ENCODE measurements around the gene MAPKAPK3.
"Not testable (repeated sequence)": the region's sequence is repeated elsewhere in the genome, so short reads cannot be mapped to it uniquely, and the experiment has no call there.

Gene MAPKAPK3

DNA sequence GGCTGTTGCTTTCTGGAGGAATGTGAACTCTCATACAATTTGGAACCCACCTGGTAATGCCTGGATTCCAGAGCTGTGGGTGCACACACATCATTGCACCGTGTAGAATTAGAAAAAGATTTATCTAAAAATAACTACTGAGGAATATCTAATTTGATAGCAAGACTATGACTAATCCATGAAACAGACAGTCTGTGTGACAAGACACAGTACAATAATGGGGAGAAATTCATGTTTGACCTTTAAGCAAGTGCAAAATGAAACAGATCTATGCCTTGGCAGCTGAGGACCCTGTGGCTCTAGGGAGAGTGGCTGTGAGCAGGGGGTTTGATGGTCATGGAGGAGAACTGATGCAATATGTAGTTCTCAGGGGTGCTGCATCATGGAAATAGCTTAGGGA, 49.9 kb downstream of the MAPKAPK3 start:
- H3K4me3 ChIP-seq (ENCODE audit: low read length): no peak overlapping the region
- DNase-seq (ENCODE audit: low read depth, low spot score): no peak
- H3K9me3 ChIP-seq (ENCODE audit: control insufficient read depth, insufficient read depth, low read length): no peaks in the 10 kb centered on the region
- no peaks in the 10 kb centered on the region for H3K4me1 ChIP-seq (ENCODE audit: control insufficient read depth, insufficient read depth, low read length)
- WGBS (ENCODE audit: insufficient coverage, insufficient read length): no CpG with 5 or more reads among the region's 1 CpG
- H3K36me3 ChIP-seq (ENCODE audit: control insufficient read depth, insufficient read depth, low read length): no peaks in the 10 kb centered on the region
- no peak overlapping the region for H3K27ac ChIP-seq (ENCODE audit: low read length)
- H3K27me3 ChIP-seq (ENCODE audit: control insufficient read depth, insufficient read depth, low read length): no peaks in the 10 kb centered on the region

DNA sequence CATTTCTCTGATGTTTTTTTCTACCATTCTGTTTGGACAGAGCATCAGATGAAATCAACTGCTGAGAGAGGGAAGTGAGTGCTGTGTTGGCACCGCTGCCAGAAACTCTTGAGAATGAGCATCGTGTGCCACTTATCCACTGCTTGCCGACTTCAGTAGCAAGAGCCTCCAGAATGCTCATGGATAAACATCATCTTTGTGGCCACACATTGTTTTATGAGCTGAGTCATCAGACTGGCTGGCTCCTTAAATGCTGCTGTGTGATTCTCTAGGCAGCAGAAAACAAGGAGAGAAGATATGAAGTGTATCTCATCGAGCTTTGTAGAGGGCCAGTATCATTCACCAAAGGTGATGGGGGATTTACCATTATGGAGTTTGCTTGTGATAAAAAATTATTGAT, 54.4 kb downstream of the MAPKAPK3 start:
- no peaks in the 10 kb centered on the region for H3K36me3 ChIP-seq (ENCODE audit: control insufficient read depth, insufficient read depth, low read length)
- no peaks in the 10 kb centered on the region for H3K4me1 ChIP-seq (ENCODE audit: control insufficient read depth, insufficient read depth, low read length)
- no peaks in the 10 kb centered on the region for H3K27me3 ChIP-seq (ENCODE audit: control insufficient read depth, insufficient read depth, low read length)
- DNase-seq (ENCODE audit: low read depth, low spot score): no peak
- no peak overlapping the region for H3K27ac ChIP-seq (ENCODE audit: low read length)
- no peaks in the 10 kb centered on the region for H3K9me3 ChIP-seq (ENCODE audit: control insufficient read depth, insufficient read depth, low read length)
- no CpG with 5 or more reads among the region's 4 CpGs for WGBS (ENCODE audit: insufficient coverage, insufficient read length)
- H3K4me3 ChIP-seq (ENCODE audit: low read length): no peak overlapping the region

DNA sequence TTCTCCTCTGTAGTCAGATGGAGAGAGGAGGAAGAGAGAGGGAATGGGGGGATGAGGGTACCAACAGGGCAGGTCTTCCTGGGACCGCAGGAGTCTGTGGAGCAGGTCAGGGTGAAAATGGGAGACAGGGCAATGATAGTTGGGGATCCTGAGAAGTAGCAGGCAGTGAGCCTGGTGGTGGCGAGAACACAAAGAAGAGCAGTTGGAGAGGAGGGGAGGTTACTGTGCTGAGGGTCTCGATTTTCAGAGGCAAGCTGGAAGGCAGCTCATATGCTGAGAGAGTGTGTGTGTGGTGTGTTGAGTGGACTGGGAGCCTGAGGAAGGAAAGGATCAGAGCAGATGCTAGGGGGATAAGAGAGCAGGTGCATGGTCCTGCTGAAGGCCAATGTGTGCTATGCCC, 55.7 kb downstream of the MAPKAPK3 start:
- H3K27ac ChIP-seq (ENCODE audit: low read length): no peak overlapping the region
- no peak for DNase-seq (ENCODE audit: low read depth, low spot score)
- no peak overlapping the region for H3K4me3 ChIP-seq (ENCODE audit: low read length)
- WGBS (ENCODE audit: insufficient coverage, insufficient read length): no CpG with 5 or more reads among the region's 3 CpGs
- no peaks in the 10 kb centered on the region for H3K27me3 ChIP-seq (ENCODE audit: control insufficient read depth, insufficient read depth, low read length)
- H3K9me3 ChIP-seq (ENCODE audit: control insufficient read depth, insufficient read depth, low read length): no peaks in the 10 kb centered on the region
- H3K4me1 ChIP-seq (ENCODE audit: control insufficient read depth, insufficient read depth, low read length): no peaks in the 10 kb centered on the region
- H3K36me3 ChIP-seq (ENCODE audit: control insufficient read depth, insufficient read depth, low read length): no peaks in the 10 kb centered on the region

DNA sequence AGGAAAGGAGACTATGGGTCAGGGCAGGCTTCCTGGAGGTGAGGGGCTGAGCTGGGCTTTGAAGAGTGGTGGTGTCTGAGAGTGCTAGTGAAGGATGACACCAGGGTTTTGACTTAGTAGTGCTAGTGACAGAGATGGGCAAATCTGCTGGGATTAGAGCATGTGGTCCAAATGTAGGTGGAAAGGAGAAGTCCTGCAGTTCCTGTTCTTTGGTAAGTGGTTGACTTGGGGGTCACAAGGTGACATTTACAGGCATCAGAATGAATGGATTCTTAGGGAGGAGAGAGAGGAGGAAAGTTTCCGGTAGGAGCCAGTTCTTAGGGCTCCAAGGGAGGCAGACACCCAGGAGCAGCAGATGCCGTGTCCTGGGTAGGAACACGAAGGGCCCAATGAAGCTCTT, 57.0 kb downstream of the MAPKAPK3 start:
- Histone ChIP-seq H3K9me3 (ENCODE audit: control insufficient read depth, insufficient read depth, low read length) (no peaks in the 10 kb centered on the region), H3K4me1 (ENCODE audit: control insufficient read depth, insufficient read depth, low read length) (no peaks in the 10 kb centered on the region), H3K4me3 (ENCODE audit: low read length) (no peak overlapping the region; the same call in 1 of the 2 replicates), H3K27ac (ENCODE audit: low read length) (no peak overlapping the region), H3K36me3 (ENCODE audit: control insufficient read depth, insufficient read depth, low read length) (no peaks in the 10 kb centered on the region), H3K27me3 (ENCODE audit: control insufficient read depth, insufficient read depth, low read length) (no peaks in the 10 kb centered on the region)
- no CpG with 5 or more reads among the region's 3 CpGs for WGBS (ENCODE audit: insufficient coverage, insufficient read length)
- no peak for DNase-seq (ENCODE audit: low read depth, low spot score)

DNA sequence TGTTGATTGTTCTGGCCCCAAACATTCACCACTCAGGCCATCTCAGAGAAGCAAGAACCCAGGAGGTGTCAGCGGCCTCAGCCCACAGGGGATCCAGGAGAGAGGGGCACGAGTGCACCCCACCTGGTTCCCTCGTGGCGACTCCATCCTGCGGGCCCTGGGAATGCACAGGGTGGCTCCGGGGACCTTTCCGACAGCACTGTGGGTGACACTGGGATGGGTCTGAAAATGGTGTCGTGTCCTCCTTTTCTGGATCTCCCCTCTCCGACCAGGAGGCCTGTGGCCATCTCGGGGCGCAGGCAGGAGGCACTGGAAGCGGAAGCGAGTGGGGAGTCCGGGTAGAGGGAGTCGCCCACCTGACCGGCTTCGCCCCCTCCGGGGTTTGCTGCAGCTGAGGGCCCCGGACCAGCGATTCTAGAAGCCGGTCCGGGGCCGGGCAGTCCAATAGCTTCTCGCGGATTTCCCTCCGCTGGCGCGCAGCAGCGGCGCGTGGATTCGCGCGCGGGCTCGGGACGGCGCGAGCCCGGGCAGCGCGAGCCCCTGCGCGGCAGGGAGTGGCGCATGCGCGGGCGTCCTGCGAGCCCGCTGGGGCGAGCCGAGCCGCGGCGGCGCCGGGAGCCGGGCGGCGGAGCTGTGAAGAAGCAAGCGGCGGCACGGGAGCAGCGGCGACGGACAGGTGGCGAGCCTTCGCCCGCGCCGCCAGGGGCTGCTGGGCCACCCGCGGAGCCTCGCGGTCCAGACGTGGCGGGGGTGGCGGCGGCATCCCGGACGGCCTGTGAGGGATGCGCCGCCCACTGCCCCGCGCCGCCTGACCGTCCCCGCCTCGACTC, 57.6 kb downstream of the MAPKAPK3 start, which contains the start of gene DOCK3:
Gene DOCK3 (plus strand): TSS at position 579 of the 830 bp plus-strand sequence. CDS start 337 bp downstream, outside the sequence.
- Histone ChIP-seq H3K27me3 (ENCODE audit: control insufficient read depth, insufficient read depth, low read length) (no peaks in the 10 kb centered on the region), H3K27ac (ENCODE audit: low read length) (no peak within 1 kb of the TSS), H3K4me3 (ENCODE audit: low read length) (peak within 1 kb of the TSS; percentile 90), H3K36me3 (ENCODE audit: control insufficient read depth, insufficient read depth, low read length) (no peaks in the 10 kb centered on the region), H3K4me1 (ENCODE audit: control insufficient read depth, insufficient read depth, low read length) (no peaks in the 10 kb centered on the region), H3K9me3 (ENCODE audit: control insufficient read depth, insufficient read depth, low read length) (no peaks in the 10 kb centered on the region)
- no CpG with 5 or more reads among the region's 89 CpGs for WGBS (ENCODE audit: insufficient coverage, insufficient read length)
- DNase-seq (ENCODE audit: low read depth, low spot score): no peak

DNA sequence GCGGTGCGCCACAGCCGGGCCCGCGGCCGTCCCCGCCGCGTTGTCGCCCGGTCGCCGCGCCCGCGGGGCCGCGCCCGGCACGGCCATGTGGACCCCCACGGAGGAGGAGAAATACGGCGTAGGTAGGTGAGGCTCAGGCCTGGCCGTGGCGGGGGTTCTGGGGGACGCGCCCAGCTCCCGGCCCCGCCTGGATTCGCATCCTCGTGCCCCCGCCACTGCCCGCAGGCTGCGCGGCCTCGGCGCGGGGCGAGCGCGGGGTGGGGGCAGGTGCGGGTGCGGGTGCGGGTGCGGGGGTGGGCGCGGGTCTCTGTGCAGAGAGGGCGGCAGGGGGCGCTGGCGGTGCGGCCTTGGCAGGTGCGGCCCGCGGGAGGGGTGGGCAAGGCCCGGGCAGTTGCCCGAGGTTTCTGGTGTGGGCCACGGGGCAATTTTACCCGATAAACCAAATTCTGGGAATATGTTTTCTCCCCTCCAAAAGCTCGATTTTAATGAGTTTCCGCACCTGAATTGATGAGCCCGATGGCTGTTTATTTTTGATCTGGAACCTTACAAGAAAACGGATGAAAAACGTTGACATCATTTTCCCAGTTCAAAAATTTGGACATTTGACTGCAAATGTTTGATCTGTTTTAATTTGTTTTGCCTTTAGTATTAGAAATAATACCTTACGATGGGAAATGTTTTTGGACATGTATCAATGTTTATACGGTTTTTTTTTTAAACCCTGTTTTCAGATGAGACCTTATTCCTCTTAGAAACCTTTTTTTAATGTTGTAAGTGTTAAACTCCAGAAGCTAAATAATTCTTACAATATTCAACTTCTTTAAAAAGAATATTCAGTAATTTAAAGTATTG, 58.5 kb downstream of the MAPKAPK3 start:
- no peak for DNase-seq (ENCODE audit: low read depth, low spot score)
- H3K27me3 ChIP-seq (ENCODE audit: control insufficient read depth, insufficient read depth, low read length): no peaks in the 10 kb centered on the region
- no peaks in the 10 kb centered on the region for H3K4me1 ChIP-seq (ENCODE audit: control insufficient read depth, insufficient read depth, low read length)
- no peaks in the 10 kb centered on the region for H3K36me3 ChIP-seq (ENCODE audit: control insufficient read depth, insufficient read depth, low read length)
- H3K27ac ChIP-seq (ENCODE audit: low read length): no peak overlapping the region
- no CpG with 5 or more reads among the region's 65 CpGs for WGBS (ENCODE audit: insufficient coverage, insufficient read length)
- peak overlapping the region; percentile 90 for H3K4me3 ChIP-seq (ENCODE audit: low read length)
- H3K9me3 ChIP-seq (ENCODE audit: control insufficient read depth, insufficient read depth, low read length): no peaks in the 10 kb centered on the region

DNA sequence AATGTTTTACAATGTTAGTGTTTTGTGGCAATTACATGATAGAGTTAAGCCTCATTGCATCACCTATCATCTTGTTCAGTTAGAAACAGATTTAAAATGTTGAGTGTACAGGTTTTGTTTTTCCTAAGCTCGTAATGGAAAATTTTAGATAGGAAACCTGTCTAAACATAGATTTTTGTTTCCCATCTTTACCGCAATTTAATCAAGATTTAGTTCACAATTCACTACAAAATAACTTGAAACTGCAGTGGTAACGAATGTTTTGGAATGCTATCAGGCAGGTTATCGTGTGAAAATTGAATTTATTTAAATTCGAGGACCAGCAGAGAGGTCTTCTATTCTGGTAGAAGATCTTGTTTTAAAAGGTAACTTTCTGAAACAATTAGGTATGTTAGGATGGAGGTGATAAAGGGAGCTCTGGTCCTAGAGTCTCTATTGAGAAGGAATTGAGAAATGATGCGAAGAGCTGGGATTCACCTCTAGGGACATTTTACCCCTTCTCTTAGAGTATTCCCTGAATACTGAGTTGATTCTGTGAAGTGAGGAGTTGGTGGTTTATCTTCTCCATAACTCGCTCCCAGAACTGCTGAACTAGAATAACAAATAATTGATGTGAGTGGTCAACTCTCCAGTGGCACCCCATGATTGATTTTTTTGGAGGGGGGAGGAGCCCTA, 59.2 kb downstream of the MAPKAPK3 start:
- H3K4me3 ChIP-seq (ENCODE audit: low read length): no peak overlapping the region
- H3K27ac ChIP-seq (ENCODE audit: low read length): no peak overlapping the region
- no peaks in the 10 kb centered on the region for H3K27me3 ChIP-seq (ENCODE audit: control insufficient read depth, insufficient read depth, low read length)
- no CpG with 5 or more reads among the region's 7 CpGs for WGBS (ENCODE audit: insufficient coverage, insufficient read length)
- no peaks in the 10 kb centered on the region for H3K9me3 ChIP-seq (ENCODE audit: control insufficient read depth, insufficient read depth, low read length)
- no peak for DNase-seq (ENCODE audit: low read depth, low spot score)
- H3K36me3 ChIP-seq (ENCODE audit: control insufficient read depth, insufficient read depth, low read length): no peaks in the 10 kb centered on the region
- no peaks in the 10 kb centered on the region for H3K4me1 ChIP-seq (ENCODE audit: control insufficient read depth, insufficient read depth, low read length)

DNA sequence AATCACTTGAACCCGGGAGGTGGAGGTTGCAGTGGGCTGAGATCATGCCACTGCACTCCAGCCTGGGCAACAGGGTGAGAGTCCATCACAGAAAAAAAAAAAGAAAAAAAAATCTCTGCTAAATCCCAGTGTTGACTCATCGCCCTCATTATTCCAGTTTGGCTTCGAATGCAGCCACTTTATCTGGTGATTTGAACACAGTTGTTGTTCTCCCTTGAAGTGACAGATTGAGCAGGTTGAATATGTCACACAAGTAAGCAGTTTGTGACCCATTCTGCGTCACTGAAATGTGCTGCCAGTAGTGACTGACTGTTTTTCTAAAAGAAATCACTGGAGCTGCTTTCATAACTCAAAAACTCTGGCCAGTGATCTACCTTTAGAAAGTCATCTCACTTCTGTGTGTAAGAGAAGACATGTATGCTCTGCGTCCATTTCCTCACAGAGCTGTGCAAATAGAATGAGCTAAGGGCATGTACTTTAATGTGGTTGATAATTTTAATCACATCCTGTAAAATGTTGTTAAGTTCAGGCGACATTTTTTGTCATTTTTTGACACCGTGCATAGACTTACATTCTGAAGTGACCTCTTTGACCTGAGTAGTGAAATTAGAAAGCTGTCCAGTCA, 70.3 kb downstream of the MAPKAPK3 start:
- no CpG with 5 or more reads among the region's 7 CpGs for WGBS (ENCODE audit: insufficient coverage, insufficient read length)
- Histone ChIP-seq H3K36me3 (ENCODE audit: control insufficient read depth, insufficient read depth, low read length) (no peaks in the 10 kb centered on the region), H3K9me3 (ENCODE audit: control insufficient read depth, insufficient read depth, low read length) (no peaks in the 10 kb centered on the region), H3K4me1 (ENCODE audit: control insufficient read depth, insufficient read depth, low read length) (peaks cover 6% of the 10 kb centered on the region; the same call in 1 of the 2 replicates), H3K4me3 (ENCODE audit: low read length) (no peak overlapping the region), H3K27me3 (ENCODE audit: control insufficient read depth, insufficient read depth, low read length) (no peaks in the 10 kb centered on the region), H3K27ac (ENCODE audit: low read length) (no peak overlapping the region)
- DNase-seq (ENCODE audit: low read depth, low spot score): no peak

DNA sequence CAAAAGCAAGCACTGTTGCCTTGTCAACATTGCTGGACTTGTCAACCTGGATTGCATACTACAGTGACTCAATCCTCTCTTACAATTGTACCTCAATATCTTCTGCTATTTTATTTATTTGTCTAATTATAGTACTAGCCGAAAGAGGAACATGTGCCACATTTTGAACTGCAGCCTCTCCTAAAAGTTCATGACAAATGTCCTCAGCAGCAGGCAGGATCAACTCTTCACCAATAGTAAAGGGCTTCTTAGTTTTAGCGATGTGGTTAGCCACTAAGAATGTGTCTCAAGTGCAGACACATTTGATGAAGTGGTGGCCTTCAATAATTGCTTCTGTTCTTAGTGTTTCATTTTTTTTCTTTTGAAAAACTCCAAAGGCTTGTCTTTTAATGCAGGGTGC, 71.0 kb downstream of the MAPKAPK3 start:
- H3K27me3 ChIP-seq (ENCODE audit: control insufficient read depth, insufficient read depth, low read length): no peaks in the 10 kb centered on the region
- DNase-seq (ENCODE audit: low read depth, low spot score): no peak
- no peaks in the 10 kb centered on the region for H3K36me3 ChIP-seq (ENCODE audit: control insufficient read depth, insufficient read depth, low read length)
- no peak overlapping the region for H3K4me3 ChIP-seq (ENCODE audit: low read length)
- peaks cover 6% of the 10 kb centered on the region; the same call in 1 of the 2 replicates for H3K4me1 ChIP-seq (ENCODE audit: control insufficient read depth, insufficient read depth, low read length)
- no peaks in the 10 kb centered on the region for H3K9me3 ChIP-seq (ENCODE audit: control insufficient read depth, insufficient read depth, low read length)
- no peak overlapping the region for H3K27ac ChIP-seq (ENCODE audit: low read length)
- WGBS (ENCODE audit: insufficient coverage, insufficient read length): no CpG with 5 or more reads among the region's 2 CpGs

DNA sequence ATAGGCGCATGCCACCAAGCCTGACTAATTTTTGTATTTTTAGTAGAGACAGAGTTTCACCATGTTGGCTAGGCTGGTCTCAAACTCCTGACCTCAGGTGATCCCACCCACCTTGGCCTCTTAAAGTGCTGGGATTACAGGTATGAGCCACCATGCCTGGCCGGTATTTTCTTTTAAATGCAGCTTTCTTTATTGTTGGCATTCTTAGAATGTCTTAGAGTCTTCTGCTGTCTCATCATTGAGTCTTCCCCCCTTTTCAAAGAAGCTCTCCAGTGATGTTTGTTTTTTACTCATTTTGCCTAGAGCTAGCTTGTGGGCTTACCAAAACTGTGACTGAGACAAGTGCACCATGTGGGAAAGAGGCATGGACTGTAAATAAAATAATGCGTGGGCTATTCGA, 71.7 kb downstream of the MAPKAPK3 start:
- WGBS (ENCODE audit: insufficient coverage, insufficient read length): no CpG with 5 or more reads among the region's 4 CpGs

More for the DNA sequence above, 71.7 kb downstream of the MAPKAPK3 start:
- not testable (repeated sequence) for H3K27ac ChIP-seq (ENCODE audit: low read length); H3K9me3 ChIP-seq (ENCODE audit: control insufficient read depth, insufficient read depth, low read length); DNase-seq (ENCODE audit: low read depth, low spot score); H3K4me3 ChIP-seq (ENCODE audit: low read length); H3K27me3 ChIP-seq (ENCODE audit: control insufficient read depth, insufficient read depth, low read length); H3K4me1 ChIP-seq (ENCODE audit: control insufficient read depth, insufficient read depth, low read length); H3K36me3 ChIP-seq (ENCODE audit: control insufficient read depth, insufficient read depth, low read length)

Data from iPS DF 6.9 (cell line).